H1 (cell line): ENCODE data around the gene KYNU. TPM values are rescaled to one million over a fixed set of nuclear protein-coding genes. Genes with fewer than 3 reads are reported as not detected.

Source experiments
- CTCF ChIA-PET: fragments of 300-600 bp; sonication (Branson Sonifier 250); formaldehyde crosslinking; loops from one replicate; lab custom pipeline; 2021; ENCODE audit not compliant: partially characterized antibody; lab: Charles Lee
- POLR2A ChIA-PET: fragments of 300-600 bp; sonication (Branson Sonifier 250); formaldehyde crosslinking; loops from one replicate; lab custom pipeline; 2021; ENCODE audit warnings: inconsistent platforms; ENCODE audit not compliant: partially characterized antibody; lab: Charles Lee
- DNase-seq, 2 experiments: peaks; one replicate each; pipeline versions ENCODE4 v3.0.0 to v3.0.0-alpha.2; 2010 to 2022; ENCODE audit warnings: low spot score in 2 of 2, low read depth in 1 of 2, mixed read lengths in 1 of 2
- FAIRE-seq: peaks from 2 replicates; lab custom pipeline; 2011; peaks lifted over from hg19 to GRCh38; lab: Jason Lieb, UNC
- H2AFZ ChIP-seq: 2 replicates; pipeline ENCODE4 v1.8.1; 2012; ENCODE audit warnings: low read length, inconsistent platforms
- H2AK5ac ChIP-seq: 2 replicates; pipeline ENCODE4 v1.6.1; 2013; ENCODE audit warnings: low read depth, low read length
- H2BK120ac ChIP-seq: replicated peaks from 2 replicates; pipeline ENCODE3; 2013; ENCODE audit warnings: low read depth, low read length, inconsistent platforms
- H2BK12ac ChIP-seq: 2 replicates; pipeline ENCODE4 v1.6.1; 2013; ENCODE audit warnings: low read depth, low read length
- H2BK15ac ChIP-seq: 2 replicates; pipeline ENCODE4 v1.6.1; 2013; ENCODE audit warnings: low read length
- H2BK20ac ChIP-seq: 2 replicates; pipeline ENCODE4 v1.6.1; 2013; ENCODE audit warnings: low read length
- H2BK5ac ChIP-seq: 2 replicates; pipeline ENCODE4 v1.6.1; 2013; ENCODE audit warnings: low read depth, low read length
- H3K14ac ChIP-seq: 2 replicates; pipeline ENCODE4 v1.6.1; 2013; ENCODE audit warnings: inconsistent platforms; ENCODE audit not compliant: insufficient read length
- H3K18ac ChIP-seq: 2 replicates; pipeline ENCODE4 v1.6.1; 2013; ENCODE audit warnings: low read length; ENCODE audit errors: extremely low read depth
- H3K23ac ChIP-seq: 2 replicates; pipeline ENCODE4 v1.6.1; 2013; ENCODE audit warnings: inconsistent platforms; ENCODE audit not compliant: insufficient read length
- H3K23me2 ChIP-seq: 2 replicates; pipeline ENCODE4 v1.6.1; 2013; ENCODE audit warnings: low read depth, low read length
- H3K27ac ChIP-seq: 2 replicates; pipeline ENCODE4 v1.6.1; 2011; ENCODE audit warnings: low read depth, low read length, inconsistent platforms
- H3K27me3 ChIP-seq, 4 experiments: replicated peaks in 1 of 4; 1 replicate in 1 of 4; 2 replicates in 3 of 4; pipeline versions ENCODE4 v1.6.1 to v1.8.1; 2011 to 2013; ENCODE audit warnings: low read length in 3 of 4, mild to moderate bottlenecking in 3 of 4, inconsistent platforms in 2 of 4, mixed read lengths in 2 of 4, moderate library complexity in 1 of 4; ENCODE audit not compliant: control insufficient read depth in 3 of 4, insufficient read depth in 3 of 4; ENCODE audit errors: extremely low read depth in 1 of 4
- H3K36me3 ChIP-seq, 4 experiments: 2 replicates each; pipeline versions ENCODE4 v1.6.1 to v1.8.1; 2011 to 2013; ENCODE audit warnings: mild to moderate bottlenecking in 4 of 4, low read length in 3 of 4, moderate library complexity in 2 of 4, control low read depth in 1 of 4, inconsistent platforms in 1 of 4; ENCODE audit not compliant: insufficient read depth in 4 of 4, control insufficient read depth in 2 of 4
- H3K4ac ChIP-seq: replicated peaks from 2 replicates; pipeline ENCODE3; 2013; ENCODE audit warnings: low read length, low read depth, mixed read lengths, inconsistent platforms; ENCODE audit not compliant: insufficient read length
- H3K4me1 ChIP-seq, 4 experiments: replicated peaks in 1 of 4; 1 replicate in 1 of 4; 2 replicates in 3 of 4; pipeline versions ENCODE4 v1.6.1 to v1.8.1; 2011 to 2013; ENCODE audit warnings: low read length in 3 of 4, inconsistent platforms in 2 of 4, mixed read lengths in 1 of 4; ENCODE audit not compliant: insufficient read depth in 4 of 4, control insufficient read depth in 3 of 4
- H3K4me2 ChIP-seq, 2 experiments: 2 replicates each; pipeline versions ENCODE4 v1.6.1 to v1.8.1; 2011 to 2013; ENCODE audit warnings: low read depth in 2 of 2, low read length in 2 of 2, control low read depth in 1 of 2, inconsistent platforms in 1 of 2, mild to moderate bottlenecking in 1 of 2; ENCODE audit not compliant: insufficient read depth in 1 of 2
- H3K4me3 ChIP-seq, 4 experiments: fragments of 200-600, 300-600 bp in 1 of 4; sonication (generic), shearing (Covaris generic), sonication (Bioruptor Twin) in 1 of 4; 2 replicates each; pipeline versions ENCODE4 v1.5.1 to v1.8.1; 2011 to 2016; ENCODE audit warnings: low read length in 4 of 4, low read depth in 3 of 4, control low read depth in 2 of 4, inconsistent platforms in 2 of 4, mild to moderate bottlenecking in 2 of 4, mixed read lengths in 1 of 4, moderate library complexity in 1 of 4; ENCODE audit not compliant: insufficient read depth in 2 of 4; ENCODE audit errors: extremely low read depth in 1 of 4
- H3K56ac ChIP-seq: replicated peaks from 2 replicates; pipeline ENCODE3; 2013; ENCODE audit warnings: low read depth, mild to moderate bottlenecking, mixed read lengths, low read length, inconsistent platforms; ENCODE audit not compliant: insufficient read length
- H3K79me1 ChIP-seq: 2 replicates; pipeline ENCODE4 v1.6.1; 2013; ENCODE audit warnings: low read depth, low read length, control low read depth
- H3K79me2 ChIP-seq, 2 experiments: 2 replicates each; pipeline versions ENCODE4 v1.6.1 to v1.8.1; 2012 to 2013; ENCODE audit warnings: low read length in 2 of 2, mild to moderate bottlenecking in 2 of 2, inconsistent platforms in 1 of 2; ENCODE audit not compliant: insufficient read depth in 2 of 2, control insufficient read depth in 1 of 2
- H3K9ac ChIP-seq, 4 experiments: replicated peaks in 1 of 4; 1 replicate in 1 of 4; 2 replicates in 3 of 4; pipeline versions ENCODE4 v1.6.1 to v1.8.1; 2011 to 2013; ENCODE audit warnings: low read depth in 3 of 4, low read length in 3 of 4, control low read depth in 2 of 4, mild to moderate bottlenecking in 2 of 4, moderate library complexity in 2 of 4, inconsistent platforms in 1 of 4; ENCODE audit errors: extremely low read depth in 1 of 4
- H3K9me3 ChIP-seq, 2 experiments: 2 replicates each; pipeline versions ENCODE4 v1.6.1 to v1.8.1; 2012 to 2013; ENCODE audit warnings: mild to moderate bottlenecking in 2 of 2, moderate library complexity in 2 of 2, control low read depth in 1 of 2, inconsistent platforms in 1 of 2, low read depth in 1 of 2, low read length in 1 of 2, mixed read lengths in 1 of 2; ENCODE audit not compliant: insufficient read depth in 2 of 2
- H4K20me1 ChIP-seq, 2 experiments: replicated peaks in 1 of 2; 2 replicates each; pipeline versions ENCODE3 to v1.8.1; 2011 to 2013; ENCODE audit warnings: inconsistent platforms in 2 of 2, low read length in 2 of 2, mild to moderate bottlenecking in 1 of 2; ENCODE audit not compliant: insufficient read depth in 2 of 2, control insufficient read depth in 1 of 2
- H4K5ac ChIP-seq: 2 replicates; pipeline ENCODE4 v1.6.1; 2013; ENCODE audit warnings: low read length, low read depth, mixed read lengths, inconsistent platforms; ENCODE audit not compliant: insufficient read length
- H4K8ac ChIP-seq: 2 replicates; pipeline ENCODE4 v1.8.0; 2013; ENCODE audit warnings: mild to moderate bottlenecking, moderate library complexity, low read length, inconsistent platforms; ENCODE audit not compliant: insufficient read depth; ENCODE audit errors: extremely low read depth
- H4K91ac ChIP-seq: replicated peaks from 2 replicates; pipeline ENCODE3; 2013; ENCODE audit warnings: low read length, mixed read lengths, inconsistent platforms; ENCODE audit not compliant: insufficient read length
- BRCA1 ChIP-seq: IDR thresholded peaks from 2 replicates; pipeline ENCODE4 v1.6.1; 2012; ENCODE audit warnings: low read depth, low read length, improper control_type of control experiment
- EP300 ChIP-seq, 2 experiments: IDR thresholded peaks; 1 replicate in 1 of 2; 2 replicates in 1 of 2; pipeline ENCODE4 v1.6.1; 2011 to 2012; ENCODE audit warnings: low read depth in 2 of 2, low read length in 2 of 2, mild to moderate bottlenecking in 2 of 2, borderline replicate concordance in 1 of 2, inconsistent platforms in 1 of 2, moderate library complexity in 1 of 2
- JUN ChIP-seq: IDR thresholded peaks from 2 replicates; pipeline ENCODE4 v1.6.1; 2011; ENCODE audit warnings: low read depth, mild to moderate bottlenecking, improper control_type of control experiment, low read length
- POLR2A ChIP-seq, 2 experiments: IDR thresholded peaks; 1 replicate in 1 of 2; 2 replicates in 1 of 2; pipeline ENCODE4 v1.6.1; 2011; ENCODE audit warnings: low read depth in 2 of 2, low read length in 2 of 2, mild to moderate bottlenecking in 2 of 2; ENCODE audit errors: control extremely low read depth in 1 of 2
- SP1 ChIP-seq: IDR thresholded peaks from 2 replicates; pipeline ENCODE4 v1.6.1; 2011; ENCODE audit warnings: low read depth, low read length
- WGBS, 2 experiments: shearing (Covaris generic) in 1 of 2; methylation state at CpG; one replicate each; pipeline versions ENCODE4 v1.1.6 to v1.1.7; 2013 to 2015; ENCODE audit warnings: low lambda C conversion rate in 2 of 2, mixed read lengths in 2 of 2, inconsistent platforms in 1 of 2, low coverage in 1 of 2, missing lambda C conversion rate in 1 of 2; ENCODE audit not compliant: insufficient replicate concordance in 2 of 2, insufficient coverage in 1 of 2, insufficient read length in 1 of 2; ENCODE audit errors: extremely low coverage in 1 of 2, missing lambda C conversion rate in 1 of 2; 5-methylcytosine and 5-hydroxymethylcytosine counted together
- polyA plus RNA-seq, 7 experiments: library from polyadenylated mRNA; depleted of rRNA in 3 of 7; stranded (reverse) in 5 of 7; unstranded in 2 of 7; fragments of >200 nt in 5 of 7; fragments of 200-250 nt in 2 of 7; gene quantifications; 1 replicate in 5 of 7; 2 replicates in 1 of 7; 4 replicates in 1 of 7; pipeline versions ENCODE4 v1.2.1 to v1.2.3, GENCODE V29; 2011 to 2013; ENCODE audit warnings: missing spikeins in 2 of 7, mixed read lengths in 2 of 7
- total RNA-seq: library from RNA; stranded (reverse); fragmentation: NEBNext Ultra II Directional; extraction: Animal tissue kit (Norgen Biotek cat#: 25700); gene quantifications from 2 replicates; pipeline ENCODE4 v1.2.1, GENCODE V29; 2021
- TF ChIP-seq, protein P1 (sequence below): IDR thresholded peaks from 2 replicates; pipeline ENCODE4 v1.6.1; 2012; ENCODE audit warnings: inconsistent platforms

KYNU gene
- total and polyA plus RNA-seq, 2 of the 8 experiments (the other 6 are each of a cell fraction or from before 2014, with no cell fraction given): 0.09 to 0.13 TPM

GRCh38 chr2:142940606-142941223 is 63.3 kb downstream of the KYNU start:
- no peak overlapping the region for H2BK12ac ChIP-seq

More at GRCh38 chr2:142940606-142941223, 63.3 kb downstream of the KYNU start:
- Histone ChIP-seq H3K79me2 (no peaks in the 10 kb centered on the region), H2BK120ac (no peak overlapping the region), H3K4ac (no peak overlapping the region), H3K4me1 (no peaks in the 10 kb centered on the region), H3K27me3 (no peaks in the 10 kb centered on the region), H4K91ac (no peak overlapping the region), H4K20me1 (no peaks in the 10 kb centered on the region), H3K9ac (no peak overlapping the region), H2BK5ac (no peak overlapping the region), H3K4me3 (no peak overlapping the region), H3K4me2 (no peak overlapping the region), H3K14ac (no peak overlapping the region), H3K79me1 (no peaks in the 10 kb centered on the region), H3K23ac (no peak overlapping the region), H3K56ac (no peak overlapping the region), H2BK15ac (no peak overlapping the region), H3K27ac (no peak overlapping the region), H3K9me3 (no peaks in the 10 kb centered on the region), H4K8ac (no peak overlapping the region), H2BK20ac (no peak overlapping the region), H3K18ac (no peak overlapping the region), H2AFZ (no peak overlapping the region), H3K36me3 (no peaks in the 10 kb centered on the region), H2AK5ac (no peak overlapping the region), H4K5ac (no peak overlapping the region), H3K23me2 (no peaks in the 10 kb centered on the region)
- DNase-seq (no peak), FAIRE-seq (no peak)
- TF ChIP-seq, protein P1, sequence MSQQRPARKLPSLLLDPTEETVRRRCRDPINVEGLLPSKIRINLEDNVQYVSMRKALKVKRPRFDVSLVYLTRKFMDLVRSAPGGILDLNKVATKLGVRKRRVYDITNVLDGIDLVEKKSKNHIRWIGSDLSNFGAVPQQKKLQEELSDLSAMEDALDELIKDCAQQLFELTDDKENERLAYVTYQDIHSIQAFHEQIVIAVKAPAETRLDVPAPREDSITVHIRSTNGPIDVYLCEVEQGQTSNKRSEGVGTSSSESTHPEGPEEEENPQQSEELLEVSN: no peak
- TF ChIP-seq BRCA1: no peak
- no peak for TF ChIP-seq JUN
- TF ChIP-seq POLR2A (IDR thresholded peaks at IDR 0.05; ENCODE audit: control extremely low read depth in 1 of 2, low read depth in 2 of 2, low read length in 2 of 2): no peak
- no peak for TF ChIP-seq EP300 (IDR thresholded peaks at IDR 0.05; ENCODE audit: borderline replicate concordance in 1 of 2, low read depth in 2 of 2, low read length in 2 of 2)
- TF ChIP-seq SP1: no peak
- POLR2A ChIA-PET: no interaction called here
- CTCF ChIA-PET: interaction anchor here (0.8 to 1.6 kb wide), 2 partner anchors 31 to 34 kb away, joined by 3 read pairs; no protein-coding TSS in a partner anchor
- WGBS, 2 experiments: 90% methylated on average over 2 of the region's 2 CpGs; no CpG with 5 or more reads in 1 of the 2 experiments
